GM12891 (cell line): ENCODE data around the gene GLIS1.
A peak's percentile ranks its signal among the peaks of the same experiment; 100 is the strongest.

Experiments used
- DNase-seq: peaks from one replicate; pipeline ENCODE4 v3.0.0; 2011; ENCODE audit warnings: low spot score; ENCODE audit not compliant: insufficient read length
- FAIRE-seq: peaks from 2 replicates; lab custom pipeline; 2011; peaks lifted over from hg19 to GRCh38; lab: Jason Lieb, UNC
- PAX5 ChIP-seq: IDR thresholded peaks from 2 replicates; pipeline ENCODE4 v1.6.1; 2011; ENCODE audit warnings: low read length, moderate library complexity, mild to moderate bottlenecking; ENCODE audit not compliant: insufficient read depth, severe bottlenecking
- POLR2A ChIP-seq: IDR thresholded peaks from 2 replicates; pipeline ENCODE4 v1.6.1; 2011; ENCODE audit warnings: low read depth, low read length, control low read depth
- POLR2AphosphoS5 ChIP-seq: IDR thresholded peaks from 2 replicates; pipeline ENCODE4 v1.6.1; 2011; ENCODE audit warnings: low read depth, low read length, control low read depth
- POU2F2 ChIP-seq: IDR thresholded peaks from 2 replicates; pipeline ENCODE4 v1.6.1; 2011; ENCODE audit warnings: low read depth, mild to moderate bottlenecking, control low read depth, low read length, moderate library complexity
- SPI1 ChIP-seq: IDR thresholded peaks from 2 replicates; pipeline ENCODE4 v1.6.1; 2011; ENCODE audit warnings: low read depth, low read length, control low read depth
- TAF1 ChIP-seq: IDR thresholded peaks from 2 replicates; pipeline ENCODE4 v1.6.1; 2011; ENCODE audit warnings: low read depth, low read length, control low read depth

The GLIS1 gene

DNA sequence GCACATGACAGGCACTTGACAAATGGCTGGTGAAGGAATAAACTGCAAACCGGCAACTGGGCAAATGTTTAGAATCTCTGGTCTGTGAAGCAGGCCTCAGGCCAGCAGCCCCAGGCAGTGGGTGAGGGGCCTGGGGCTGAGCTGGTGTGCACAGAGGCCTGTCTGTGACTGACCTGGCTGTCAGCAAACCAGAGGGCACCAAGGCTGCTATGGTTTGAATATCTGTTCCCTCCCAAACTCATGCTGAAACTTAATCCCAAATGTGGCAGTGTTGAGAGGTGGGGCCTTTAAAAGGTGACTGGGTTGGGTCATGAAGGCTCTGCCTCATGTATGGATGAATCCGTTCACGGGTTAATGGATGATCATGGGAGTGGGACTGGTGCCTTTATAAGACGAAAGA lies 140.0 kb downstream of the GLIS1 start:
- DNase-seq (no peak), FAIRE-seq (no peak)
- TF ChIP-seq TAF1 (no peak), SPI1 (no peak), POU2F2 (no peak), POLR2A (no peak), POLR2AphosphoS5 (no peak), PAX5 (no peak)

DNA sequence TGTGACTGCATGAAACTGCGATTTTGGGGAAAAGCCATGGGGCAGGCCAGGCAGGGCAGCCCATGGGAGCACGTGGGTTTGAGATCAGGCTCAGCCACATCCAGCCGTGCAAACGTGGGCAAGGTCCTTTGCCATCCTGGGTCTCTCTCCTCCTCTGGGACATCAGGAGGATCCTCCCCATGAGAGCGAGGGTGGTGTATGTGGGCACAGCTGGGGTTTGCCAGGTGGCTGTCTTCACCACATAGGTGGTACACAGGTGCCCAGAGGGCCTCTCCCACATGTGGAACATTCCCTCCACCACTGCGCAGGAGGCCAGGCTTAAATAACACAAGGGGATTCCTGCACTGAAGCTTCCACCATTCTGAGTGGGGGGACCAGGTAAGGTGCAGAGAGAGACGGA lies 143.1 kb downstream of the GLIS1 start:
- DNase-seq (no peak), FAIRE-seq (no peak)
- TF ChIP-seq PAX5 (no peak), TAF1 (no peak), POLR2A (no peak), SPI1 (no peak), POLR2AphosphoS5 (no peak), POU2F2 (no peak)

DNA sequence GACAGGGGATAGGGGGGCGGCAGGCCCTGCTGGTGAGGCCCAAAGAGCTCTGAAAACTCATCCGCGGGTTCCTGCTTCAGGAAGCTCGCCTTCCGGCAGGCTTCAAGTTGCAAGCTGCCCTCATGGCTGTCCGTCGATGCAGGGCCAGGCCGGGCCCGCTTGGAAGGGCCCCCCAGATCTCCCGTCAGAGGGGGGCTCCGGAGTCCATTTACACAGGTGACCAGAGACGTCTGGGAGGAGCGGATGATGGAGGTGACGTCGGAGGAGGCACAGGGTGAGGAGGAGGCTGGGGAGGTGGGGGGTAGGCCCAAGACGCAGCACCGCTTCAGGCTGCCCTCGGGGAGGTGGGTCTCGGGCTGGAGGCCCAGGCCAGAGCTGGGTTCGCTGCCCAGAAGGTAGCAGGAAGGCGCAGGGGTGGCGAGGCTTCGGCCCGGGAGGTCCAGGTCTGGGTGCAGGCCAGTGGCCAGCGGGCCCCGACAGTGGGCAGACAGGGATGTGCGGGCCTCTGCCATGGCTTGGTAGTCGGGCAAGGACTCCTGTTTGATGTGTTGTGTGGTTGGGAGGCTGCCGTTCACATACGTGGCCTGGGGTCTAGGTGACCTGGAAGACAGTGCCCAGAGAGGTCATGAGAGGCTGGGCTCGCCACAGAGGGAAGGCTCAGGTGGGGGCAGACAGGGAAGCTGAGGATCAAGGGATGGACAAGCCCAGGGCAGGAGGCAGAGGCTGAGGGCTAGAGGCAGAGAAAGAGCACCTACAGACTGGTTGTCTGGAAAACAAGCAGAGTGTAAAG lies 144.4 kb downstream of the GLIS1 start:
- DNase-seq (no peak), FAIRE-seq (no peak)
- TF ChIP-seq PAX5 = no peak

DNA sequence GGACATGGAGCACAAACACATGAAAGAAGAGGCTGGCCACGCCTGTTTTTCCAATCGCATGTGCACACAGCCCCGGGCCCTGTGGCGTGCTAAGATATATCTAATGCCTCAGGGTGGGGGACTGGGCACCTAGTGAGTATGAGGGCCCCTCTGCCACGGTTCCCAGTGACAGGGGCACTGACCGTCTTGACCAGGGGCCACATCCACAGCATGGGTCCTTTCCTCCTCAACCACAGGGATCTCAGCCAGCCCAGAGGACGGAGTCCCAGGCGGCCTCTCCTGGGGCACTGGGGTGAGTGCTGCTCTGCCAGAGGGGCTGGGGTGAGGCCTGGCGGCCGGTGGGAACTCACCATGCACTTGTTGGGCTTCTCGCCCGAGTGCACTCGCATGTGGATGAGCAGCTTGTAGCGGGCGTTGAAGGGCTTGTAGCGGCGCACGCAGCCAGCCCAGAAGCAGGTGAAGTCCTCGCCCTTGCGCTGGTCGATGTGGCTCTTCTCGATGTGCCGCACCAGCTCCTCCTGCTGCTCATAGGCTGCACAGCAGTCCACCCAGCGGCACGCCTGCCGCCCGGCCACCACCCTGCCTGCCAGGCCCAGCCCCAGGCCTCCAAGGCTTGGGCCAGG lies 145.1 kb downstream of the GLIS1 start:
- peak; percentile 67 for DNase-seq

DNA sequence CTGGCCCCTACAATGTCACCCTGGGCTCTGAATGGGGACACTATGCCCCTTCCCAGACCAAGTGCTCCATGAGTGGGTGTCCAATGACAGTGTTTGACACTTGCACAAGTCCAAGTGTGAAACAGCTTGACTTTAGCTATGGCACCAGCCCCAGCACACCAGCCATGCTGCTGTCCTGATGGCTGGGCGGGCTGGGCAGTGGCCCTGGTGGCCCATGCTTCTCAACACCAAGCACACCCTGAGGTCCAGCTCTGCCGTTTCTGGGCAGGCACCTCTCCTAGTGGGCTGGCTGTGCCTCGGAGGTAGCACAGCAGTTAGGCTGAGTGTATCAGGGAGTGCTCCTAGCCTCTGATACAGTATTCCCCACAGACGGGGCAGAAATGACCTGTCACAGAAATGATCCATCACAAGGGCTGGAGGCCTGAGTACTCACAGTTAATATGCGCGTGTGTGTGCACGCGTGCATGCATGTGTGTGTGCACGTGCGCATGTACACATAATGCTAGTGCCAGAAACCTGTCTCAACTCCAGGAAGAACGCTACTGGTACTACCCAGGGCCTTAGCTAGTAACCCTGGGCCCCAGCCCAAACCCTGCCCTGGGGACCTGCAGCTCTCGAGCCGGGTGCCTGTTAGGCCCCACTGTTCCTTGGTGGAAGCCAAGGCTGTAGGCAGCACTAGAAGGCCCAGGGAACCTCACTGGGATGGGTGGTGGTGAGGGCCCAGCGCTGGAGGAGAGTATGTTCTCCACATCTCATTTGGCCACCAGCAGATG lies 145.8 kb downstream of the GLIS1 start:
- FAIRE-seq (no peak), DNase-seq (no peak)
- TF ChIP-seq SPI1 (no peak), PAX5 (no peak), POLR2AphosphoS5 (no peak)

More for the DNA sequence above, 145.1 kb downstream of the GLIS1 start:
- no peak for FAIRE-seq
- TF ChIP-seq TAF1 = no peak
- no peak for TF ChIP-seq SPI1
- TF ChIP-seq POLR2A = no peak
- no peak for TF ChIP-seq PAX5
- no peak for TF ChIP-seq POLR2AphosphoS5
- TF ChIP-seq POU2F2 = no peak

DNA sequence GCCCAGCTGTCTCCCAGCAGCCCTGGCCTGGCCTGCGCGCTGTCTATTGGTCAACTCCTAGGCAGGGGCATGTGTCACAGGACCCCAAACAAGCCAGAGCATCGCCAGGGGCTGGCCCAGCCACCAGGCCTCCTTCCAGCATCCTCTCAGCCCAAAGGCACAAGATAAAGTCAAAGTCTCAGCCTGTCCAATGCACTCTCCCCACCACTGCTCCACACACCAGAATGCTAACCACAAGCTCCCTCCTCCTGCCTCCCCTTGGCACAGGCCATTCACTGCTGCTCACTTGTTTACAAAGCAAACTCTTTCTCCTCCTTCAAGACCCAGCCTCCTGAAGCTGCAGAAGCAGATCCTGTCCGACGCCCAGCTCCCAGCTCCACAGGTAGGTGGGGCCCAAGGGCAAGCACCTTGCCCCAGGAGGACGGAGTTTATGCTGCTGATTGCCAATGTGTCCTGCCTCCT lies 146.4 kb downstream of the GLIS1 start:
- FAIRE-seq (no peak), DNase-seq (no peak)
- TF ChIP-seq POLR2A (no peak), PAX5 (no peak), SPI1 (no peak), POU2F2 (no peak), TAF1 (no peak), POLR2AphosphoS5 (no peak)

DNA sequence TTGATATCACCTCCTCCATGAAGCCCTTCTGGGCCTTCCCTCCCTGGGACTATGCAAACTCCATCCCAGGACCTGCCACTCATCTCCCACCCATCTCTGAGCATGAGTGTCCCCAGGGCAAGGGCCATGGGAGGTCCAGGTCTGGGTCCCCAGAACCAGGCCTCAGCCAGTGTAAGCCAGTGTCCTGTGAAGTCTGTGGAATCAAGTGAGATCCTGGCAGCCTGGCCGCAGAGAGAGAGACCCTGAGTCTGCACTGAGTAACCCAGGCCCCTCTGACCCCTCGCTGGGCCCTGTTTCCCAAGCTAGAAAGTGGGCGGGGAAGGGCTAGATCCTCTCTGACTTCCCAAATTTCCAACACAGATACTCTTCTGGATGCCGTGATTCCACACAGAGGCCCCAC lies 147.0 kb downstream of the GLIS1 start:
- DNase-seq (no peak), FAIRE-seq (no peak)

DNA sequence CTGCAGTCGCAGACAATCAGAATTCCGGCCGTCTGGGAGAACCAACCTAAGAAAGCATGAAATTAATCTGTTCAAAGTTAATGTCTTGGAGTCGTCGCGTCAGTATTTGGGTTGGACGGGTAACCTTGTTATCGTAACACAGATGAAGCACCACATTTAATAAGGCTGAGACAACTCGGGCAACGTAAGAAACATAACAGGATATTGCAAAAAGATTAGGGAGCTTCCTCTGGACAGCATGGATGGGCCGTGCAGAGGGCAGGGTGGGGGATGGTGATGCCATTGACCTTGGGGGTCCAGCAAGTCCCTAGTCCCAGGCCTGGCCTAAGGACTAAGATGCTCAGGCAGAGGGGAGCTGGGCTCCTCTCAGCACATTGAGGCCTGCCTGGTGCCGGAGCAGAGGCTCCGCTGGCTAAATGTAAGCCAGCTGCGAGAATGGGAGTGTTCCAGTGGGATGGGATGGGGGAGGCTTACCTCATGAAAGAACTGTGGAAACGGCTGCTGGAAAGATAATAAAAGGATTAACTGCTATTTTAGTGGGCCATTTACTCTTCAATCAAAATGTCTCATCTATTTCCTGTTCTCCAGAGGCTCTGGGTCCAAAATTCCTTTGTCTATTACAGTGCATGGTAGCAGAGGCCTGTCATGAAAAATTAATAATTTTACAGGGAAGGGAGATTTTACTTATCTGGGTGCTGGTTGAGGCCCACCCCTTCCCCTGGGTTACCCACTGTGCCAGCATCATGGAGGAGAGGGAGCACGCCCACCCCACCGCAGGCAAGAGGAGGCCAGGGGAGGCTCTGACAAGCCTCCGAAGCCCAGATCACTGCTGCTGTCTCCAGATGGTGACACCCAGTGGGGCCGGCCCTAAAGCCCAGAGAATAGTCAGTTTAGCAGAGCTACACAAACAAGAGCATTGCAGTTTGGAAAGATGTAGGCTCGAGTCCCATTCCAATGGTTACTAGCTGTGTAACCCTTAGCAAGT lies 148.1 kb downstream of the GLIS1 start:
- DNase-seq (no peak), FAIRE-seq (no peak)

More for the DNA sequence above, 147.0 kb downstream of the GLIS1 start:
- no peak for TF ChIP-seq TAF1
- TF ChIP-seq SPI1 = no peak
- TF ChIP-seq POLR2A = no peak
- TF ChIP-seq POLR2AphosphoS5 = no peak
- TF ChIP-seq POU2F2 = no peak
- no peak for TF ChIP-seq PAX5

DNA sequence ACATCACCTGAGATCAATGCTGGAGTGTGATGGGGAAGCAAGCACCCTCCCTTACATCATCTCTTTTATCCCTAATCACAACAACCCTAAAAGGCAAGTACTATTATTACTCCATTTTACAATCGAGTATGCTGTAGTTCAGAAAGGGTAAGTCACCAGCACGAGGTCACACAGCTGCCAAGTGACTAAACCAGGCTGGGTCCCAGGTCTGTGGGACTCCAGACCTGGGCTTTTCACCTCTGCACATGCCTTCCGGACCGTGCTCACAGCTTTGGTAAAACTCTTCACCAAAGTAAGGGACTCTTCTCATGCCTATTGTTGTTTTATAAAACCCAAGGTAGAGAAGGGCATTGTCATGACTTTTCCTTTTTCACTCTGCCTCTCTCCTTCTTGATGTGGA lies 148.9 kb downstream of the GLIS1 start:
- FAIRE-seq (no peak), DNase-seq (no peak)
- TF ChIP-seq POLR2A (no peak), POU2F2 (no peak), POLR2AphosphoS5 (no peak), PAX5 (no peak), TAF1 (no peak), SPI1 (no peak)

More for the DNA sequence above, 148.1 kb downstream of the GLIS1 start:
- TF ChIP-seq TAF1 (no peak), SPI1 (no peak), POLR2A (no peak), POU2F2 (no peak), POLR2AphosphoS5 (no peak), PAX5 (no peak)
